Adrenal gland (tissue), 12 donors: Measurements from ENCODE around the gene SULF2. TPM values are rescaled to one million over a fixed set of nuclear protein-coding genes. Genes with fewer than 3 reads are reported as not detected.

Source experiments
- DNase-seq, 7 donors: peaks; one replicate each; pipeline ENCODE4 v3.0.0-alpha.2; 2019 to 2020
- H3K27ac ChIP-seq, 5 donors: fragments of 200-600 bp; sonication (generic) in 4 of 5; 1 replicate in 3 of 5; 2 replicates in 2 of 5; pipeline versions ENCODE4 v1.5.1 to v1.8.0; 2016 to 2020; ENCODE audit warnings: mild to moderate bottlenecking in 1 of 5
- H3K27me3 ChIP-seq: fragments of 200-600 bp; 2 replicates; pipeline ENCODE4 v1.8.0; 2021
- H3K36me3 ChIP-seq, 2 donors: fragments of 200-600 bp; replicated peaks in 1 of 2; 1 replicate in 1 of 2; 2 replicates in 1 of 2; pipeline versions ENCODE4 v1.5.1 to v1.8.0; 2018 to 2022
- H3K4me1 ChIP-seq, 2 donors: fragments of 200-600 bp; replicated peaks in 1 of 2; 1 replicate in 1 of 2; 2 replicates in 1 of 2; pipeline versions ENCODE4 v1.5.1 to v1.8.0; 2018 to 2021
- H3K4me3 ChIP-seq, 4 donors: fragments of 200-600 bp; sonication (generic) in 3 of 4; one replicate each; pipeline ENCODE4 v1.5.1; 2016 to 2018
- H3K9me3 ChIP-seq, 3 donors: fragments of 200-600 bp; sonication (generic) in 1 of 3; replicated peaks in 1 of 3; 1 replicate in 2 of 3; 2 replicates in 1 of 3; pipeline versions ENCODE4 v1.5.1 to v1.8.0; 2016 to 2021
- POLR2A ChIP-seq, 2 donors: fragments of 450-650 bp; IDR thresholded peaks; one replicate each; pipeline ENCODE4 v1.6.1; 2017; ENCODE audit warnings: antibody characterized with exemption in 2 of 2, mild to moderate bottlenecking in 2 of 2, moderate library complexity in 1 of 2
- WGBS, 4 donors: extraction: QIAGEN DNeasy Blood & Tissue Kit in 2 of 4; methylation state at CpG; one replicate each; pipeline versions ENCODE4 v1.1.5 to v1.1.7; 2013 to 2017; 5-methylcytosine and 5-hydroxymethylcytosine counted together
- intact Hi-C, 2 donors: fragments of 100-400 bp; cut with DNase I; formaldehyde crosslinking; loops; one replicate each; pipeline versions ENCODE4 v1.14.1 to v1.15.0; 2022 to 2023
- polyA plus RNA-seq, 3 donors: library from polyadenylated mRNA; stranded (reverse); fragments of 200-250 nt in 2 of 3; fragments of 350-450 nt in 1 of 3; fragmentation: Illumina TruSeq in 1 of 3; extraction: RNeasy Lipid Tissue Mini Kit (QIAGEN cat#74804) in 1 of 3; gene quantifications; one replicate each; pipeline ENCODE4 v1.2.3, GENCODE V29; 2013 to 2014
- total RNA-seq, 9 donors: library from RNA; depleted of rRNA in 4 of 9; stranded (reverse); fragments of >200 nt in 4 of 9; fragments of 120-200 nt in 1 of 9; fragmentation: NEBNext Ultra II Directional in 1 of 9; extraction: Animal tissue kit (Norgen Biotek cat#: 25700) in 1 of 9; gene quantifications; one replicate each; pipeline versions ENCODE4 v1.1.0 to v1.2.4, GENCODE V29; 2013 to 2023
- TF ChIP-seq, protein P1 (sequence below), 6 experiments: fragments of 450-650 bp in 4 of 6; fragments of 200-600 bp in 2 of 6; sonication (generic) in 1 of 6; IDR thresholded peaks; 1 replicate in 5 of 6; 2 replicates in 1 of 6; pipeline versions ENCODE4 v1.5.1 to v1.8.0; 2016 to 2021; ENCODE audit warnings: antibody characterized with exemption in 6 of 6, mild to moderate bottlenecking in 2 of 6, moderate library complexity in 1 of 6
- donor health status: healthy with polysubstance abuse.
- donor health status: Bipolar disorder and iron deficiency.
- donor health status: DM: yes; HTN: yes; CAD: no.
- donor health status: DM: no; HTN: no; CAD: no.
- donor health status: DM: no; HTN: no; CAD: no.
- donor health status: DM: yes; HTN: yes; CAD: no.

SULF2 gene
- total and polyA plus RNA-seq, 12 donors, result 13.5 to 42.5 (median 25.6) TPM

DNA sequence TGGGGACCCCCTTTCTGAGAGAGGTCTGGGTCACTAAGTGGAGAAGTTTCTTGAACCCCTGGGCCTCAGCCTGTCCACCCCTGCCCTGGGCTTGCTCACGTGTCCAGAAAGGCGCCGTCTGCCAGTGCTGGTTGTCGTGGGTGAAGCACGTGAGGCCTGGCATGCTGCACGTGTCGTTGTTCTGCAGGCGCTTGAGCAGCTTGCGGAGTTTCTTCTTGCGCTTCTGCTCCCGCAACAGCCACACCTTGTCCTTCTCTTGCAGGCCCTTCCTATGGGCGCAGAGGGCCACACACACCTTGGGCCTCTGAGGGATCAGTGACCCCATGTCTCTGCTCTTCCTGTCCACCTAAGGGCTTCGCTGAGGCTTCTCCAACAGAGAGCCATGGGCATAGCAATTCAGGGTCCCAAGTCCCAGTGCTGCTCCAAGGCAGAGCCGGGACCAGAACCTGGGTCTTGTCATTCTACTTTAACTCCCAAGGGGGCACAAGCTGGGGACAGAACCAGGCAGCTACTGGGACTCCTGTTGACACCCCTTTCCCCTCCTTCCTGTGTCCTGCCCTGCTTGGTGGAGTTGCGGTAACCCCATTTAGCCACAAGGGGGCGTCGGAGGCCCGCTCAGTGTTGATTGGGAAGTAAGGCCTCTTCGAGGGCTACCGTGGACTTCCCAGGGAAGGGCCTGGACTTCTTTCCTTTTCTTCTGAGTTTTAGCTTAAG, 121.8 kb downstream of the SULF2 start:
- DNase-seq, result peak; percentile 70 to 92 (median 78)
- Histone ChIP-seq H3K27me3 (no peaks in the 10 kb centered on the region), H3K9me3 (no peaks in the 10 kb centered on the region), H3K36me3 (no peaks in the 10 kb centered on the region), H3K4me3 (no peak overlapping the region), H3K4me1 (peaks cover 6 to 16% of the 10 kb centered on the region in 2 donors), H3K27ac (no peak overlapping the region)
- intact Hi-C loops, result loop anchor here in 1 of 2 donors (5.0 kb wide), 1 partner anchor 959 kb away; no protein-coding TSS in a partner anchor
- TF ChIP-seq POLR2A (IDR thresholded peaks at IDR 0.05), result no peak
- TF ChIP-seq, protein P1, sequence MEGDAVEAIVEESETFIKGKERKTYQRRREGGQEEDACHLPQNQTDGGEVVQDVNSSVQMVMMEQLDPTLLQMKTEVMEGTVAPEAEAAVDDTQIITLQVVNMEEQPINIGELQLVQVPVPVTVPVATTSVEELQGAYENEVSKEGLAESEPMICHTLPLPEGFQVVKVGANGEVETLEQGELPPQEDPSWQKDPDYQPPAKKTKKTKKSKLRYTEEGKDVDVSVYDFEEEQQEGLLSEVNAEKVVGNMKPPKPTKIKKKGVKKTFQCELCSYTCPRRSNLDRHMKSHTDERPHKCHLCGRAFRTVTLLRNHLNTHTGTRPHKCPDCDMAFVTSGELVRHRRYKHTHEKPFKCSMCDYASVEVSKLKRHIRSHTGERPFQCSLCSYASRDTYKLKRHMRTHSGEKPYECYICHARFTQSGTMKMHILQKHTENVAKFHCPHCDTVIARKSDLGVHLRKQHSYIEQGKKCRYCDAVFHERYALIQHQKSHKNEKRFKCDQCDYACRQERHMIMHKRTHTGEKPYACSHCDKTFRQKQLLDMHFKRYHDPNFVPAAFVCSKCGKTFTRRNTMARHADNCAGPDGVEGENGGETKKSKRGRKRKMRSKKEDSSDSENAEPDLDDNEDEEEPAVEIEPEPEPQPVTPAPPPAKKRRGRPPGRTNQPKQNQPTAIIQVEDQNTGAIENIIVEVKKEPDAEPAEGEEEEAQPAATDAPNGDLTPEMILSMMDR (IDR thresholded peaks at IDR 0.05), result peak; percentile 78 to 98 (median 92)
- WGBS, 4 donors, result 46 to 59% (median 50%) methylated on average over 17 to 20 of the region's 20 CpGs

DNA sequence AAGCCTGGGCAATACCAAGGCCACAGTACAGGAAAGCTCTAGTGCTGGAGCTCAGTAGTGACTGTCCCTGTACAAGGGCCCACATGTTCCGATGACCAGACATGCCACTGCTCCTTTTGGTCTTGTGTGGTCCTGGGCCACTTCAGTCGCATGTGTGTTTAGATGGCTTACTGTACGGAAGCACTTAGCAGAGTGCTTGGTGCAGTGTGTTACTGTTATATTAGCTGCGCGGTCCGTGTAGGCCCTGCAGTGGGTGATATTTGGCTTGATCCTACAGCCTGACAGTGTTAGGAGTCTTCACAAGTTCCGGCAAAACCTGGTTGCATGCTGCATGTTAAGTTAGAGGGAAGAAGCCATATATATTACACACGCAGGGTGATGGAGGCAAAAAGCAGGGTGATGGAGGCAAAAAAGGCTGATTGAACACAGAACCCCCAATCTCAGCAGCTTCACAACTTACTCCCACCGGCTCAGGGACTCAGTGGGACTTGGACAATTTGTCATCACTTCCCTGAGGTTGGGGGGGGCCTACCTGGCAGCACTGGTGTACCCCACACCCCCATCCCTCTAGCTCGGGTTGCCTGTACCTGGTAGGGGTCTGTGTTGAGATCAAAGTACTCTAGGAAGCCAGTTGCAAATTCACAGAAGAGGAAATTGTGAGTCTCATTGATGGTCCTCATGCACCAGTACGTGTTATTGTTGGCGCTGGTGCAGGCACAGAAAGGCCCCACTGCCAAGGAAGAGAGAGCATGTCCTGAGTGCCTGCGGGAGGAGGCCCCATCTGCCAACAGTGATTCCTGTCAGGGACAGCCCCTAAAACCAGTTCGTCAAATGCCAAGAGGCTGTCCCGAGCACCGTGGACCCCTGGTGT, 122.6 kb downstream of the SULF2 start:
- Histone ChIP-seq H3K4me1 (peaks cover 6 to 16% of the 10 kb centered on the region in 2 donors), H3K4me3 (no peak overlapping the region), H3K9me3 (no peaks in the 10 kb centered on the region), H3K36me3 (no peaks in the 10 kb centered on the region), H3K27ac (no peak overlapping the region), H3K27me3 (no peaks in the 10 kb centered on the region)
- no peak for TF ChIP-seq POLR2A (IDR thresholded peaks at IDR 0.05)
- TF ChIP-seq, protein P1 (IDR thresholded peaks at IDR 0.05), result no peak
- intact Hi-C loops, result loop anchor here in 1 of 2 donors (5.0 kb wide), 1 partner anchor 960 kb away; no protein-coding TSS in a partner anchor
- 84 to 91% (median 88%) methylated on average over 11 to 16 of the region's 16 CpGs for WGBS, 4 donors
- peak in 2 of 7 donors; percentile 14 to 47 for DNase-seq

DNA sequence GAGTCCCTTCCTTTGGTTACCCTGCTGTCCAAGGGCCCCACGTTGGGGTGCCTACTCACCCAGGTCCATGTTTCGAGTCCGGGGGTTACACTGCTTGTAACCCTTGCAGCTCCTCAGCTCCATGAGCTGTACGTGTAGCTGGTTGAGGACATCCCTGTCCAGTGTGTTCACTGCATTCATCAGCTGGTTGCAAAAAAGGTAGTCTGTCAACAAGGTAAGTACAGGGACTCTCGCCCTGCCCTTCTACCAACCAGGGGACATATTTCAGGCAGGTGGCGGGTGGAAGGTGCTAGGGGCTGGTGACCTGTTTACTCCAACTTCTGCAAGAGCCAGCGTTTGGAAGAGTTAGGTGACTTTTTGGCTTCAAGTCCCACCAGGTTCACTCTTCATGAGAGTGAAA, 123.6 kb downstream of the SULF2 start:
- peak in 1 of 7 donors; percentile 20 for DNase-seq
- no peak overlapping the region for H3K4me3 ChIP-seq
- TF ChIP-seq, protein P1 (IDR thresholded peaks at IDR 0.05), result no peak
- no peak for TF ChIP-seq POLR2A (IDR thresholded peaks at IDR 0.05)
- no peaks in the 10 kb centered on the region for H3K9me3 ChIP-seq
- no peak overlapping the region for H3K27ac ChIP-seq
- intact Hi-C loops, result loop anchor here in 1 of 2 donors (5.0 kb wide), 1 partner anchor 961 kb away; no protein-coding TSS in a partner anchor
- 78 to 91% (median 91%) methylated on average over 3 to 7 of the region's 7 CpGs for WGBS, 4 donors
- peaks cover 6 to 16% of the 10 kb centered on the region in 2 donors for H3K4me1 ChIP-seq
- peaks cover 0 to 4% of the 10 kb centered on the region in 2 donors for H3K36me3 ChIP-seq
- no peaks in the 10 kb centered on the region for H3K27me3 ChIP-seq
